SJCRH30 (cell line): Measurements from ENCODE around the gene WDR13. TPM values are rescaled to one million over a fixed set of nuclear protein-coding genes. Genes with fewer than 3 reads are reported as not detected.
"Not testable (repeated sequence)": the region's sequence is repeated elsewhere in the genome, so short reads cannot be mapped to it uniquely, and the experiment has no call there.

Experiments used
- DNase-seq, 2 experiments: peaks; one replicate each; pipeline ENCODE4 v3.0.0-alpha.2; 2015 to 2020
- H3K27ac ChIP-seq: fragments of 250-450 bp; sonication (Bioruptor Pico); 2 replicates; pipeline ENCODE4 v1.5.1; 2020; ENCODE audit warnings: mild to moderate bottlenecking, moderate library complexity
- H3K27me3 ChIP-seq: fragments of 250-450 bp; sonication (Bioruptor Pico); 2 replicates; pipeline ENCODE4 v1.5.1; 2020; ENCODE audit warnings: mild to moderate bottlenecking, moderate library complexity
- H3K36me3 ChIP-seq: fragments of 250-450 bp; sonication (Bioruptor Pico); 2 replicates; pipeline ENCODE4 v1.5.1; 2020; ENCODE audit warnings: mild to moderate bottlenecking, moderate library complexity
- H3K4me1 ChIP-seq: fragments of 250-450 bp; sonication (Bioruptor Pico); 2 replicates; pipeline ENCODE4 v1.5.1; 2020; ENCODE audit warnings: mild to moderate bottlenecking, moderate library complexity
- H3K4me3 ChIP-seq: fragments of 250-450 bp; sonication (Bioruptor Pico); 2 replicates; pipeline ENCODE4 v1.5.1; 2020; ENCODE audit warnings: mild to moderate bottlenecking, moderate library complexity
- H3K9me3 ChIP-seq: fragments of 250-450 bp; sonication (Bioruptor Pico); replicated peaks from 2 replicates; pipeline ENCODE4 v1.5.1; 2020; ENCODE audit warnings: mild to moderate bottlenecking, moderate library complexity
- total RNA-seq: library from RNA; depleted of rRNA; stranded (reverse); fragments of >200 nt; shearing (Covaris generic); gene quantifications from 2 replicates; pipeline ENCODE4 v1.2.3, GENCODE V29; 2014; rRNA removed

The WDR13 gene
- total RNA-seq, result 19.9 and 23.6 TPM in 2 replicates

DNA sequence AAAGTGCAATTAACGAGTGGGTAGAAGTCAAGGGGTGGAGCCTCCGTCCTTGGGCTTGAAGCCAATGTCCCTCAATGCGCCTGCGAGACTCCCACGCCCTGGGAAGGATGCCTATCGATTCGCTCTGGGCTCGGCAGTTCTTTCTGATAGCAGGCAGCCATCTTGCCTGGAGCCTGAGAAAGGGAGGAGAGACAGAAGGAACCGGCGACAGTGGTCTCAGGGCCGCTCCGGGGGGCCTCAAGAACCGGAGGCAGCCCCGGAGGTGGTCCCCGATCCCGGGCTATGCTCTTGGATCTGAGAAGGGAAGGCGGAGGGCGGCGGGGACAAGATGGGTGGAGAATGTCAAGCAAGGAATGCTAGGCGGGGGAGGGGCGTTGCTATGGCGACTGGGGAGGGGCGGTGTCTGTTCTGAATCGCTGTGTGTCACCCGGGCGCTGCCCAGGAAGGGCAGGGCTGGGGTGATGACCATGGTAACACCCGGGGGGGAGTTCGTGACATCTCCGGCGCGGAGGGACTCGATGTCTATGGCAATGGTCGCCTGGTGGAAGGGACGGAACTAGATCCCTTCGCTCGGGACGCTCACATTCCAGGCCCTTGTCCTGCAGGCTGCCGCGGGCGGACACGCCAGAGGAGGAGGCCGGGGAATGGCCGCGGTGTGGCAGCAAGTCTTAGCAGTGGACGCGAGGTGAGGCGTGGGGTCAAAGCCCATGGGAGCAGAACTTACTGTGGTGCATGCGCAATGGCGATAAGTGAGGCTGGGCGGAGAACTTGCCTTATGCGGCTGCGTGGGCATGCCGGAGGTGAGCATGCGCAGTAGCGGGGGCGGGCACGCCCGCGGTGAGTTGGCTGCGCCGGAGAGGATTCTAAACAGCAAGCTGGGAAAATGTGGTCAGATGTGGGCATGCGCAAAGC is at the start of gene WDR13:
WDR13 (plus strand) TSS at position 140 of the 912 bp plus-strand sequence; CDS start at position 645, 505 bp downstream.
- Histone ChIP-seq H3K36me3 (no peaks in the 10 kb centered on the region), H3K27ac (peak within 1 kb of the TSS; percentile 91), H3K4me3 (peak within 1 kb of the TSS; percentile 81), H3K9me3 (no peaks in the 10 kb centered on the region), H3K27me3 (no peaks in the 10 kb centered on the region), H3K4me1 (no peaks in the 10 kb centered on the region)
- DNase-seq, result peak; percentile 89

DNA sequence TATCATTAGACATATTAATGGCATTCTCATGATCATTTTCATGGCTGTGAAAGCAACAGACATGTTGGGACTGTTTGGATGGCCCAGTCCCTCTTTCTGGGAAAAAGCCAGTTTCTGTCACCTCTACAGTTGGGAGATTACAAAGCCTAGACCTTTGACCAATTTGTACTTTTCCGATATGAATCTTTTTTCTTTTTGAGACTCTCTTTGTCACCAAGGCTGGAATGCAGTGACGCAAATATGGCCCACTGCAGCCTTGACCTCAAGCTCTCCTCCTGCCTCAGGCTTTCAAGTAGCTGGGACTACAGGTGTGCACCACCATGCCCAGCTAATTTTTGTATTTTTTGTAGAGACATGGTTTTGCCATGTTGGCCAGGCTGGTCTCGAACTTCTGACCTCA is 48.4 kb upstream of the WDR13 start:
- no peaks in the 10 kb centered on the region for H3K4me1 ChIP-seq
- H3K27me3 ChIP-seq, result no peaks in the 10 kb centered on the region
- no peak overlapping the region for H3K4me3 ChIP-seq
- H3K27ac ChIP-seq, result no peak overlapping the region
- no peaks in the 10 kb centered on the region for H3K9me3 ChIP-seq
- no peak for DNase-seq
- no peaks in the 10 kb centered on the region for H3K36me3 ChIP-seq

DNA sequence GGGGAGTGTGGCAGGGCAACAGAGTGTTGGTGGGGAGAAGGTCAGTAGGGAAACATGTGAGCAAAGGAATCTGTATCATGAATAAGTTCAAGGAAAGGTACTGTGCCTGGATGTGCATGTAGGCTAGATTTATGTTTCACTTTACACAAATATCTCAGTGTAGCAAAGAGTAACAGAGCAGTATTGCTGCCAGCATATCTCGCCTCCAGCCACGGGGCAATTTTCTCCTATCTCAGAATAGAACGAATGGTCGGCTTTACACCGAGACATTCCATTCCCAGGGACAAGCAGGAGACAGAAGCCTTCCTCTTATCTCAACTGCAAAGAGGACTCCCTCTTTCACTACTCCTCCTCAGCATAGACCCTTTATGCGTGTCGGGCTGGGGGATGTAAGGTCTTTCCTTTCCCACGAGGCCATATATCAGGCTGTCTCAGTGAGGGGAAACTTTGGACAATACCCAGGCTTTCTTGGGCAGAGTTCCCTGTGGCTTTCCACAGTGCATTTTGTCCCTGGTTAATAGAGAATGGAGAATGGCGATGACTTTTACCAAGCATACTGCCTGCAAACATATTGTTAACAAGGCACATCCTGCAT is 41.5 kb upstream of the WDR13 start:
- not testable (repeated sequence) for H3K27me3 ChIP-seq, H3K36me3 ChIP-seq, DNase-seq, H3K4me1 ChIP-seq, H3K4me3 ChIP-seq, H3K27ac ChIP-seq, H3K9me3 ChIP-seq

DNA sequence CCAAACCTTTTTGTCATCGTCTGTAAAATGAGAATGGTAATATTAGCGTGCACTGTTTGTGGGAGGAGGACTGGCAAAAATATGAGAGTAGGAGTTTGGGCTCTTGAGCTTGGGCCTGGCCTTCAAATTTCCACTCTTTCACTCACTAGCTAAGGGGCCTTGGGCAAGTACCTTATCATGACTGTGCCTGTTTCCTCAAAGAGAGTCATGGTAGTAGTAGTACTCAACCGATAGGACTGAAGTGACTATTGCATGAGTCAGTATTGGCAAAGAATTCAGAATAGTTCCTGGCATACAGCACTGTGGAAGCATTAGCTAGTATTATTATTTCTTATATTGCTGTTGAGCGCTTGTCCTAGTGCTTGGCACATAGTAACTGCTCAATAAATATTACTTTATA is 39.0 kb upstream of the WDR13 start:
- no peaks in the 10 kb centered on the region for H3K9me3 ChIP-seq
- DNase-seq, result no peak
- no peak overlapping the region for H3K4me3 ChIP-seq
- no peak overlapping the region for H3K27ac ChIP-seq
- H3K4me1 ChIP-seq, result no peaks in the 10 kb centered on the region
- no peaks in the 10 kb centered on the region for H3K27me3 ChIP-seq
- H3K36me3 ChIP-seq, result no peaks in the 10 kb centered on the region

DNA sequence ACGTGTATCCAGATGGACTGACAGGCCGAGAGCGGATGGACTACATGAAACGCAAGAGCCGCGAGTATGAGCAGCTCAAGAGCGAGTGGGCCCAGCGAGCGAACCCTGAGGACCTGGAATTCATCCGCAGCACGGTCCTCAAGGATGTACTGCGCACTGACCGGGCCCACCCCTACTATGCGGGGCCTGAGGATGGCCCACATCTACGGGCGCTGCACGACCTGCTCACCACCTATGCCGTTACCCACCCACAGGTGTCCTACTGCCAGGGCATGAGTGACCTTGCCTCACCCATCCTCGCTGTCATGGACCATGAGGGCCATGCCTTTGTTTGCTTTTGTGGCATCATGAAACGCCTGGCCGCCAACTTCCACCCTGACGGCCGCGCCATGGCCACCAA is 37.7 kb upstream of the WDR13 start:
- no peak for DNase-seq
- Histone ChIP-seq H3K36me3 (no peaks in the 10 kb centered on the region), H3K27ac (no peak overlapping the region), H3K27me3 (no peaks in the 10 kb centered on the region), H3K9me3 (no peaks in the 10 kb centered on the region), H3K4me1 (no peaks in the 10 kb centered on the region), H3K4me3 (no peak overlapping the region)

DNA sequence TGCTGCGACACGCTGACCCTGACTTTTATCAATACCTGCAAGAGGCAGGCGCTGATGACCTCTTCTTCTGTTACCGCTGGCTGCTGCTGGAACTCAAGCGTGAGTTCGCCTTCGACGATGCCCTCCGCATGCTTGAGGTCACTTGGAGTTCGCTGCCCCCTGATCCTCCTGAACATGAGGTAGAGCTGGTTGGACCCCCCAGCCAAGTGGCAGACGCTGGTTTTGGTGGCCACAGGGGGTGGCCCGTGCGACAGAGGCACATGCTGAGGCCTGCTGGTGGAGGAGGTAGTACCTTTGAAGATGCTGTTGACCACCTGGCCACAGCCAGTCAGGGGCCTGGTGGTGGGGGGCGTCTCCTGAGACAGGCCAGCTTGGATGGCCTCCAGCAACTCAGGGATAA is 37.2 kb upstream of the WDR13 start:
- no peak for DNase-seq
- Histone ChIP-seq H3K4me3 (no peak overlapping the region), H3K9me3 (no peaks in the 10 kb centered on the region), H3K27ac (no peak overlapping the region), H3K4me1 (no peaks in the 10 kb centered on the region), H3K27me3 (no peaks in the 10 kb centered on the region), H3K36me3 (no peaks in the 10 kb centered on the region)

DNA sequence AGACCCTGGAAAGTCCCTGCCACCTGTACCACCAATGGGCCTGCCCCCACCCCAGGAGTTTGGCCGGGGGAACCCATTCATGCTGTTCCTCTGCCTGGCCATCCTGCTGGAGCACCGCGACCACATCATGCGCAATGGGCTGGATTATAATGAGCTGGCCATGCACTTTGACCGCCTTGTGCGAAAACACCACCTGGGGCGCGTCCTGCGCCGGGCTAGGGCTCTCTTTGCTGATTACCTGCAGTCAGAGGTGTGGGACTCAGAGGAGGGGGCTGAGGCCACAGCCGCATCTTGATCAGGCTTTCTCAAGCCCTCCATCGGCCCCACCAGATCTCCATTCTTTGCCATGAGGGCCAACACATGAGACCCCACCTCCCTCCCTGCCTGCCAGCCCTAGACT is 36.6 kb upstream of the WDR13 start:
- no peaks in the 10 kb centered on the region for H3K9me3 ChIP-seq
- DNase-seq, result no peak
- H3K4me1 ChIP-seq, result no peaks in the 10 kb centered on the region
- no peak overlapping the region for H3K27ac ChIP-seq
- H3K36me3 ChIP-seq, result no peaks in the 10 kb centered on the region
- no peaks in the 10 kb centered on the region for H3K27me3 ChIP-seq
- H3K4me3 ChIP-seq, result no peak overlapping the region

DNA sequence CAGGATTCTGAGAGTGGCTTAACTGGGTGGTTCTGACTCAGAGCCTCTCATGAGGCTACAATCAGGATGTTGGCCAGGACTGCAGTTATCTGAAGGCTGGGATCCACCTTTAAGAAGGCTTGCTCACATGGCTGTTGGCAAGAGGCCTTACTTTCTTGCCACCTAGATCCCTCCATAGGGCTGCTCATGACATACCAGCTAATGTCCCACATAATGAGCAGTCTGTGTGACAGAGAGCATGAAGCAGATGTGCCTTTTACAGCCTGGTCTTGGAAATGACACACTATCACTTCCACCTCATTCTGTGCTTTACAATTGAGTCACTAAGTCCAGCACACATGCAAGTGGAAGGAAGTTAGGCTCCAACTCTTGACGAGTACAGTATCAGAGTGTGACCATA is 27.3 kb upstream of the WDR13 start:
- H3K9me3 ChIP-seq, result no peaks in the 10 kb centered on the region

DNA sequence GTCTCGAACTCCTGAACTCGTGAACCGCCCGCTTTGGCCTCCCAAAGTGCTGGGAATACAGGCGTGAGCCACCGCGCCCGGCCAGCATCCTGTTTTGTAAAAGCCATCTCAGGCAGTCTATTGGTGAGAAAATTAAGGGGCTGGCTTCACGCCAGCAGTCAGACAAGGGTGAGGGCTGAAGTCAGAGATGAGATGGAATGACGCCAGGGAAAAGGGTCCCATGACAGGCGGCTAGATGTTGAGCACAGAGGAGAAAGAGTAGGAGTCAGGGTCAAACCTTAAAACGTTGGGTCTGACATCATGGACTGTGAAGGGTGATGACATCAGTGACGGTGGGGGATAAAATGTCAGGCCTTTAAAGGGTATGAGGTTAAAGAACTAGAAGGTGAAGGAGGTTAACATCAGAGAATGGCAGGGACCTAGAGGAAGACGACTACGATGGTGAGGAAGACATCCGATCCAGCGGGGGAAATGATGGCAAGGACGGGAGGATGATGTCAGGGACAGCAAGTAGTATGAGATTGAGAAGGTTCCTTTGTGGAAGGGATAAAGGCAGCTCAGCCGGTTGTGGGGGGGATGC is 23.5 kb upstream of the WDR13 start:
- H3K4me1 ChIP-seq, result peaks cover 6% of the 10 kb centered on the region
- H3K27ac ChIP-seq, result peak overlapping the region; percentile 100
- H3K36me3 ChIP-seq, result peaks cover 43% of the 10 kb centered on the region
- H3K9me3 ChIP-seq, result no peaks in the 10 kb centered on the region
- no peaks in the 10 kb centered on the region for H3K27me3 ChIP-seq
- peak; percentile 68 to 77 for DNase-seq
- H3K4me3 ChIP-seq, result peak overlapping the region; percentile 99

More for the DNA sequence above, 27.3 kb upstream of the WDR13 start:
- Histone ChIP-seq H3K4me1 (no peaks in the 10 kb centered on the region), H3K36me3 (peaks cover 6% of the 10 kb centered on the region), H3K4me3 (no peak overlapping the region), H3K27ac (no peak overlapping the region), H3K27me3 (no peaks in the 10 kb centered on the region)
- DNase-seq, result no peak

DNA sequence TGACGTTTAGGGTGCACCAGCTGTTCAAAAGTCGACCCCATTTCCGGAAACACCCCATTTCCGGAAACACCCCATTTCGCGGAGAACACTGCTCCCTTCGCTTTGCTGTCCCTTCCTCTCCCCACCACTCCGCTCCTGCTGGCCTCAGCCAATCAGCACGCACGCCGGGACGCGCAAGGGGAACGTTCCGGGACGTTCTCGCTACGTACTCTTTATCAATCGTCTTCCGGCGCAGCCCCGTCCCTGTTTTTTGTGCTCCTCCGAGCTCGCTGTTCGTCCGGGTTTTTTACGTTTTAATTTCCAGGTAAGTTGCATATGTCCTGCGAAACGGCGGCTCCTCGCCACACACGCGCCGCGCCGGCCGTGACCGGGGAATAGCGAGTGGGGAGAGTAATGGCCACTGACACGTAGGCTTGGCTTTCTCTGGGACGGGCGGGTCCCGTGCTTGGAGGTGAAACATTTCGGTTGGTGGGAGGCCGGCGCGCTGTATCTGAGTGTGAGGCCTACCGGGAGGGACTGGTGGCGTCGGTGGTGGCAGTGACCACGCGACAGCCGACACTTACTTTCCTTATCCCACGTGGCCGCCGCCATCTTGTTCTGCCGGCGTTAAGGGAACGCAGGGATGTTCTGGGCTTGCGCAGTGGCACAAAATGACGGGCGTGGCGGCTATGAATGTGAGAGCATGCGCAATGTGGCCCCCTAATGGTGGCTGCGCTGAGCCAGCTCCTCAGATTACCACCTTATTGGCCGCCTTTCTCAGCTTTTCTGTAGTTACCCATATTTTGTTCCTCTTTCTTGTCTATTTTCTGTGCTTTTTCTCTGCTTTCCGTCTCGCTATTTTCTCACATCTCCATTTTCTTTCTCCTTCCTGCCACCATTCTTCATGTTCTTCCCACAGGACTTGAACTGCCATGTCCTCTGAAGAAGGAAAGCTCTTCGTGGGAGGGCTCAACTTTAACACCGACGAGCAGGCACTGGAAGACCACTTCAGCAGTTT is 22.7 kb upstream of the WDR13 start, which contains the start of gene RBM3:
RBM3 (plus strand) TSS at position 215 of the 997 bp plus-strand sequence; CDS start at position 912, 697 bp downstream.
- H3K9me3 ChIP-seq, result no peaks in the 10 kb centered on the region
- H3K4me1 ChIP-seq, result peaks cover 14% of the 10 kb centered on the region
- DNase-seq, result peak; percentile 91 to 92

DNA sequence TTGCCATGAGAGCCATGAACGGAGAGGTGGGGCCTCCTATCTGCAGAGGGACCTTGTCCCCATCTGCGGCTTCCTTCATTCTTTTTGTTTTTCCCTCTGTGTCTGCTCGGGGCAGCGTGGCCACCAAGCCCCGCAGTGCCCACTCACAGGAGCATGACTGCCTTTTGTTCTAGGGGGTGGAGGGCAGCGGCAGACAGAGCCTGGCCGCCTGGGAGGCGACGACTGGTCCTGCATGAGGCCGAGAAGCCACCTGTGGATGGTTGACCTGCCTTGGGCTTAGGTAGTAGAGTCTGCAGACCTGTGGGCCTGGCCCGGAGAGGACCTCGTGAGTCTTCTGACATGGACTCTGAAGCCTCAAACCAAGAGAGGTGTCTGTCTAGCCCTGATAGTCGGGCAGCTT is 21.6 kb upstream of the WDR13 start:
- Histone ChIP-seq H3K4me1 (peaks cover 14% of the 10 kb centered on the region), H3K36me3 (peaks cover 49% of the 10 kb centered on the region), H3K4me3 (peak overlapping the region; percentile 99), H3K9me3 (no peaks in the 10 kb centered on the region), H3K27me3 (no peaks in the 10 kb centered on the region), H3K27ac (no peak overlapping the region; the same call in 1 of the 2 replicates)
- DNase-seq, result no peak

More for the DNA sequence above, 22.7 kb upstream of the WDR13 start, which contains the start of gene RBM3:
- peak within 1 kb of the TSS; percentile 99 for H3K4me3 ChIP-seq
- H3K36me3 ChIP-seq, result peaks cover 45% of the 10 kb centered on the region
- H3K27ac ChIP-seq, result peak within 1 kb of the TSS; percentile 100
- no peaks in the 10 kb centered on the region for H3K27me3 ChIP-seq

DNA sequence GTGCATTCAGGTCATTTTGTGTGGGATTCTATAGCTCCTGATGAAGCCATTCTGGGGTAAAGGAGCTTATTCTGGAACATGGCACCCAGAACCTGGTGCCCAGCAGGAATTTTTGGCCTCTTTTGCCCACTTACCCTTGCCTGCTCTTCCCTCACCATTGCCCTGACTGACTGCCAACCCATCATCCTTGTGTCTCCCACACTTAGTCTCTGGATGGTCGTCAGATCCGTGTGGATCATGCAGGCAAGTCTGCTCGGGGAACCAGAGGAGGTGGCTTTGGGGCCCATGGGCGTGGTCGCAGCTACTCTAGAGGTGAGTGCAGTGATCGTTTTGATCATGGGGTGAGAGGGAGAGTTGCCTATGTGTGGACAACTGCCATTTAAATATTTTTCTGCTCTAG is 21.2 kb upstream of the WDR13 start:
- Histone ChIP-seq H3K9me3 (no peaks in the 10 kb centered on the region), H3K4me1 (peaks cover 14% of the 10 kb centered on the region), H3K27me3 (no peaks in the 10 kb centered on the region), H3K4me3 (peak overlapping the region; percentile 99), H3K27ac (no peak overlapping the region), H3K36me3 (peaks cover 49% of the 10 kb centered on the region)
- DNase-seq, result no peak

DNA sequence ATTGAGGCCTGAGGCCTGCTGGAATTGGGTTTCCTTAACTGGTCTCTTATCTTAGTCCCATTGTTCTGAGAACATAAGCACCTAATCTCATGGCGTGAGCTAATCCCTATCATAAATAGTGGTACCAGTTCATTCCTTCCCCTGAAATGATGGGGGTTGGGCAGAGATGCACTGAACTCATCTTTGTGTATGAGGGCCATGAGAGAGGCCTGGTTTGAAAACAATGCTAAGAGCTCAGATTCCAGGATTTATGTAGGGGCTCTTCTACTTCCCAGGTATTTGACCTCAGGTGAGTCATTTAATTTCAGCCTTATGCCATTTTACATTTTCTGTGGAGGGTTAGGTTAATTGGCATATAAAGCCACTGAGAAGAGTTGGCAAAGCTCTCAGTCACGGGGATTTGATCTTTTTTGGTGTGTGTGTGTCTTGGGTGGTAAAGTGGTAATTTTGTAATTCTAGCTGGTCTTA is 18.6 kb upstream of the WDR13 start:
- peak; percentile 30 to 65 for DNase-seq
- Histone ChIP-seq H3K27ac (peak overlapping the region; percentile 65), H3K4me1 (peaks cover 14% of the 10 kb centered on the region), H3K4me3 (no peak overlapping the region), H3K36me3 (peaks cover 49% of the 10 kb centered on the region), H3K27me3 (no peaks in the 10 kb centered on the region), H3K9me3 (no peaks in the 10 kb centered on the region)

DNA sequence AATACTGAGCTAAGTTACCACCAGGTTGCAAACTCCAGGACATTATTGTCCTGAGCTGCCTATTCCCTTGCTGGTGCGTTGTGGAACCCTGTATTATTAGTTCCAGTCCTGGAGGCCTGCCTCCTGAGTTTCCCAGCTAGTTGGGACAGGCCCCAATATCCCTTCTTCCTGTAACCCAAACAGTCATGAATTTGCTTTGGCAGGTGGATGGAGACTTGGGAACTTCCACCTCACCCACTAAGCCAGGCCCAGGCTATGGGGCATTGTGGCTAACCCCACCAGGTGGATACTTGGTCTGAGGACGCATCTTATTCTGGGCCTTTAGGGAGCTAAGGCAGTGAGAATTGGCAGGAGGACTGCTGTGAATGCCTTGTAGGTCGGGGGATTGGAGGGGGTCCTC is 18.0 kb upstream of the WDR13 start:
- H3K27me3 ChIP-seq, result no peaks in the 10 kb centered on the region
- DNase-seq, result peak in 1 of 2 experiments; percentile 9
- H3K4me1 ChIP-seq, result peaks cover 14% of the 10 kb centered on the region
- no peak overlapping the region for H3K4me3 ChIP-seq
- no peaks in the 10 kb centered on the region for H3K9me3 ChIP-seq
- peaks cover 49% of the 10 kb centered on the region for H3K36me3 ChIP-seq
- peak overlapping the region; percentile 65 for H3K27ac ChIP-seq
